BE2C (cell line): Measurements from ENCODE around the gene INSC.

Experiments
- DNase-seq: peaks from one replicate; pipeline ENCODE4 v3.0.0-alpha.2; 2020
- H3K27me3 ChIP-seq: fragments of 250-450 bp; sonication (Bioruptor Pico); 2 replicates; pipeline ENCODE4 v1.5.1; 2020; ENCODE audit warnings: mild to moderate bottlenecking
- H3K36me3 ChIP-seq: fragments of 250-450 bp; sonication (Bioruptor Pico); 2 replicates; pipeline ENCODE4 v1.5.1; 2020; ENCODE audit warnings: mild to moderate bottlenecking
- H3K4me1 ChIP-seq: fragments of 250-450 bp; sonication (Bioruptor Pico); 2 replicates; pipeline ENCODE4 v1.5.1; 2020
- H3K4me3 ChIP-seq: 2 replicates; pipeline ENCODE4 v1.5.1; 2011; ENCODE audit warnings: low read depth, low read length
- H3K9me3 ChIP-seq: fragments of 250-450 bp; sonication (Bioruptor Pico); 2 replicates; pipeline ENCODE4 v1.5.1; 2020
- CTCF ChIP-seq: IDR thresholded peaks from 2 replicates; pipeline ENCODE4 v1.5.1; 2012; ENCODE audit warnings: mild to moderate bottlenecking, low read depth, low read length

The INSC gene

GRCh38 chr11:15074206-15075161 is 40.2 kb upstream of the INSC start:
- peak; percentile 84 for DNase-seq
- Histone ChIP-seq H3K4me1 (no peaks in the 10 kb centered on the region), H3K9me3 (no peaks in the 10 kb centered on the region), H3K4me3 (peak overlapping the region; percentile 49), H3K27me3 (peaks cover 17% of the 10 kb centered on the region), H3K36me3 (no peaks in the 10 kb centered on the region)
- TF ChIP-seq CTCF = peak; percentile 61

GRCh38 chr11:15075162-15075526 is 39.6 kb upstream of the INSC start:
- no peak for TF ChIP-seq CTCF
- Histone ChIP-seq H3K36me3 (no peaks in the 10 kb centered on the region), H3K4me1 (no peaks in the 10 kb centered on the region), H3K9me3 (no peaks in the 10 kb centered on the region), H3K27me3 (peaks cover 17% of the 10 kb centered on the region), H3K4me3 (no peak overlapping the region)
- DNase-seq = no peak

GRCh38 chr11:15091175-15091574 is 23.5 kb upstream of the INSC start:
- no peaks in the 10 kb centered on the region for H3K4me1 ChIP-seq
- H3K4me3 ChIP-seq = no peak overlapping the region
- no peaks in the 10 kb centered on the region for H3K27me3 ChIP-seq
- TF ChIP-seq CTCF = no peak
- H3K36me3 ChIP-seq = no peaks in the 10 kb centered on the region
- H3K9me3 ChIP-seq = no peaks in the 10 kb centered on the region
- no peak for DNase-seq

- H3K27me3 ChIP-seq = no peaks in the 10 kb centered on the region
- H3K4me1 ChIP-seq = no peaks in the 10 kb centered on the region
- no peaks in the 10 kb centered on the region for H3K9me3 ChIP-seq
- TF ChIP-seq CTCF = no peak
- no peak for DNase-seq
- H3K4me3 ChIP-seq = no peak overlapping the region
- no peaks in the 10 kb centered on the region for H3K36me3 ChIP-seq
These were observed 23.1 kb upstream of the INSC start for GRCh38 chr11:15091625-15092024.

- DNase-seq = no peak
- Histone ChIP-seq H3K36me3 (no peaks in the 10 kb centered on the region), H3K9me3 (no peaks in the 10 kb centered on the region), H3K4me1 (no peaks in the 10 kb centered on the region), H3K27me3 (no peaks in the 10 kb centered on the region), H3K4me3 (no peak overlapping the region)
- TF ChIP-seq CTCF = no peak
These were observed 21.3 kb upstream of the INSC start for GRCh38 chr11:15093432-15093831.

- H3K4me3 ChIP-seq = no peak overlapping the region
- no peaks in the 10 kb centered on the region for H3K9me3 ChIP-seq
- H3K27me3 ChIP-seq = no peaks in the 10 kb centered on the region
- H3K36me3 ChIP-seq = no peaks in the 10 kb centered on the region
- TF ChIP-seq CTCF = no peak
- H3K4me1 ChIP-seq = no peaks in the 10 kb centered on the region
- no peak for DNase-seq
These were observed 18.9 kb upstream of the INSC start for GRCh38 chr11:15095736-15096228.
